ENCODE data around the gene NDUFV2.

NDUFV2 gene

DNA sequence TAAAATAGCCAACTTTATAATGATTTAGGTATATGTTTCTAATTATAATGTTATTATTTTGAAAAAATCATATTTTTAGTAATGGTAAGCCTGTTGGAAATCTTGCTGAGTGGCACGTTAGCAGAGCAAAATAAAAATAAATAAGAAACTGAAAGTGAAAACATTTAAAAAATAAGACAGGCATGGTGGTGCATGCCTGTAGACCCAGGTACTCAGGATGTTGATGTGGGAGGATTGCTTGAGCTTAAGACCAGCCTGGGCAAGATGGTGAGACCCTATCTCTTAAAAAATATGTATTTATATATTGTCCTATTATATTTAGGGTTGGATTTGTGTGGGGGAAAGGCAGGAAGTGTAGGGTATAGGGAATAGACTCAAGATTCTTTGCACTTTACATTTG is 18.3 kb downstream of the NDUFV2 start:
- no peak for DNase-seq (ENCODE audit: low spot score)

DNA sequence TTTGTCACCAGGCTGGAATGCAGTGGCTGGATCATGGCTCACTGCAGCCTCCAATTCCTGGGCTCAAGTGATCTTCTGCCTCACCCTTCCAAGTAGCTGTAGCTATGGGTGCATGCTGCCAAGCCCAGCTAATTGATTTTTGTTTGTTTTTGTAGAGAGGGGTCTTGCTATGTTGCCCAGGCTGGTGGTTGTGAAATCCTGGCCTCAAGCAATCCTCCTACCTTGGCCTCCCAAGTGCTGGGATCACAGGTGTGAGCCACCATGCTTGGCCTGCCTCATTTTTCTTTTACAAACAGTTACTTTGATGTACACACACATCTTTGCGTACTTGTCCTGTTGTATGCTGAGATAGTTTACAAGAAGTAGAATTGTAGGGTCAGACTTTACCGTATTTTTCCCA is 21.0 kb downstream of the NDUFV2 start:
- DNase-seq (ENCODE audit: low spot score), result no peak

DNA sequence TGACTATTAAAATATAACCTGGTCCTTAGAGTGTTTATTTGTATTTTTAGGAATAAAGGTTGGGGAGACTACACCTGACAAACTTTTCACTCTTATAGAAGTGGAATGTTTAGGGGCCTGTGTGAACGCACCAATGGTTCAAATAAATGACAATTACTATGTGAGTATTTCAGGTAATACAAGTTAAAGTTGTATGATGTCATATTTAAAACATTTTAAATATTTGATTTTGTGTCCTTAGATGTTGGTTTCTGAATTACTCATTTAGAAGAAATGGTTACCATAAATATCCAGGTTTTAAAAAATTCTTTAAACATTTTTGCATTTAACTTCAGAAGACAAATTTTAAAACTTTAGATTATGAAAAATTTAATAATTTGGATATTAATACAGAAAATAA is 22.3 kb downstream of the NDUFV2 start:
- no peak for DNase-seq (ENCODE audit: low spot score)

DNA sequence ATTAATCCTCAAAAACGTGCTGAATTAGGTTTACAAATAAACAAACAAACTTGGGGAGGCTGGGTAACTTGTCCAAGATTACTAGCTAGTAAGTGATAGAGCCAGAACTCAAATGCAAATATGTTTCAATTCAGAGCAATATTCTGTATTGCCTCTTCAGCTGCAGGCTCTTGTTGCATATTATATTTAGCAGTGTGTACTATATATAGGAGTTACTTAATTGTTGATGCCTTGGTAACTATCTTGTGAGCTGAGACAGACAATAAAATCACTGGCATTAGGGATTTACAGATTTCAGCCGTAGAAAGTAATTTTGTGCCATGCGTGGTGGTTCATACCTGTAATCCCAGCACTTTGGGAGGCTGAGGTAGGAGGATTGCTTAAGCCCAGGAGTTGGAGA is 23.8 kb downstream of the NDUFV2 start:
- DNase-seq (ENCODE audit: low spot score), result no peak

DNA sequence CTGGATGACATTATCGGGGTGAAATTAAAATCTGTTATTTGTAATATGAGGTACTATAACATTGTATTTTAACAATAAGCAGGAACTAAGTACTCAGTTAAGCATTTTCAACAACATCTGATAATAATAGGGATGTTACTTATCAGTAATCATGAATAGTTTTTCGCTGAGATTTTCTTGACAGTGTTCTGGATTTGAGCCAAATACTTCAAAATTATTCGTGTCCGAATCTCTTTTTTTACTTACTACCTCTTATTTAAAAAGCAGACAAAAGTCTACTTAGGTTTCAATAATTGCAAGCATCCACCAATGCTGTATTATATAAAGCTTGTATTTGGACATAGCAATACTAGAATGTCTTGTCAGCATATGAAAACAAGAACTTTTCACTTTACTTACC is 27.7 kb downstream of the NDUFV2 start:
- DNase-seq (ENCODE audit: low spot score), result no peak

DNA sequence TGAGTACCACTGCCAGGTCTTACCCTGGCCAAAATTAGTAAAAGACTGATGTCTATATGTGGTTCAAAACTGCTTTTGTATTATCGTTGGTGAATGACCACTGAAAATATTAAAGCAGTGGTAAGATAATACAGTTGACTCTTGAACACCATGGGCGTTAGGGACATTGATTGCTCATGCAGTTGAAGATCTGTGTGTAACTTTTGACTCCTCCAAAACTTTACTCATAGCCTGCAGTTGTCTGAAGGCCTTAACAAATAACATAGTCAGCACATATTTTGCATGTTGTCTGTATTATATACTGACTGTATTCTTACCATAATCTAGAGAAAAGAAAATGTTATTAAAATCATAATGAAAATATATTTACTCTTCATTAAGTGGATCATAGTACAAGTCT is 28.3 kb downstream of the NDUFV2 start:
- DNase-seq (ENCODE audit: low spot score), result no peak

DNA sequence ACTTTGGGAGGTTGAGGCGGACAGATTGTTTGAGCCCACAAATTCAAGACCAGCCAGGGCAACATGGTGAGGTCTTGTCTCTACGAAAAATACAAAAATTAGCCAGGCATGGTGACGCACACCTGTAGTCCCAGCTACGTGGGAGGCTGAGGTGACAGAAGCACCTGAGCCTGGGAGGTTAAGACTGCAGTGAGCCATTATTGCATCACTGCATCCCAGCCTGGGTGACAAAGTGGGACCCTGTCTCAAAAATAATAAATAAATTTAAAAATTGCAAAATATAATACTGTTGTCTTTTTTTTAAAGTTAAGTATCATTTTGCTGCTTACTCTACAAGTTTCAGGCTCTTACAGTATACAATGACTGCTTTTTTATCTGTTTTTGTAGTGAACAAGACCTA is 30.1 kb downstream of the NDUFV2 start:
- DNase-seq (ENCODE audit: low spot score), result no peak

DNA sequence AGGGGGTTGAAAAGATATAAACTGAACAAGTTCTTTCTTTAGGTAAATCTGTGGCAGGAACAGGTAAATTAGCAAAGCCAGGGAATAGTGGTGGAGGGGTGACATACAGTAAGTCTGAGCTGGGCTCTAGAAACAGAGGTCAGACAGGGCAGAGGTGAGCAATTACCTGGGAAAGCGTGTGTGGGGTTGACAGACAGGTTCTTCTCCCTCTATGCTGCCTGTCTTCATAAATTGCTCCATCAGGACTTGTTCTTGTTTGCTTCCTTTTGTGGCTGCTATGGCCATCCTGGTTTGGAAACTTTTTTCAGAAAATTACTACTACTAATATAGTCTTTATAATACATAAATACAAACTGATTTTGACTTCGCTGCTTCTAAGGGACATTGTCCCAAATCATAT is 30.7 kb downstream of the NDUFV2 start:
- DNase-seq (ENCODE audit: low spot score), result no peak

DNA sequence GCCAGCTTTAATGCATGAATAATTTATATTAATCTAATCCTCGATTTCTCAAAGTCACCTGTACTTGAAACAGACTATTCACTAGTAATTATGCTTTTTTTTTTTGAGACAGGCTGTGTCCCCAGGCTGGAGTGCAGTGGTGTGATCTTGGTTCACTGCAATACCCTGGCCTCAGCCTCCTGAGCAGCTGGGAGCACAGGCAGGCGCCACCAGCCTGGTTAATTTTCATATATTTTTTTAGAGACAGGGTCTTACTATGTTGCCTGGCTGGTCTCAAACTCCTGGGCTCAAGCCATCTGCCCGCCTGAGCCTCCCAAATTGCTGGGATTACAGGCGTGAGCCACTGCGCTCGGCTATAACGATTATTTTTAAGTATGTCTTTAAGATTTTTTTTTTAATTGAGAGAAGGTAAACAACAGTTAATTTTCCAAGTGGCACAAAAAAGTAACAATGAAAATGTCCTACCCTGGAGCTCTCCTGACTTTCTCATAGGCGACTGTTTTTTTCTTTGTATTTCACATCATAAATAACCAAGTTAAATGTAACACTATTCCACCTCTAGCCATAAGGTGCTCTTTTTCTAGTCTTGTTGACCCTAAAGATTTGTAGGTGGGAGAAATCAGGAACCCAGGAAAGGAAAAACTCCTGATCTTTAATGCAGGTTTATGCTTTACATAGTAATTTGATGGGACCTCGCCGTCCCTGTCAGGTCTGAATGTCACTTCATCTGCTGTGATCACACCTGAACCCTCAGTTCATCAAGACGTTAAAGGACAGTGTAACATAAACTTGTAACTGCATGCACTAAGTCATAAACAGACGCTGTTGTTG is 32.8 kb downstream of the NDUFV2 start:
- no peak for DNase-seq (ENCODE audit: low spot score)

DNA sequence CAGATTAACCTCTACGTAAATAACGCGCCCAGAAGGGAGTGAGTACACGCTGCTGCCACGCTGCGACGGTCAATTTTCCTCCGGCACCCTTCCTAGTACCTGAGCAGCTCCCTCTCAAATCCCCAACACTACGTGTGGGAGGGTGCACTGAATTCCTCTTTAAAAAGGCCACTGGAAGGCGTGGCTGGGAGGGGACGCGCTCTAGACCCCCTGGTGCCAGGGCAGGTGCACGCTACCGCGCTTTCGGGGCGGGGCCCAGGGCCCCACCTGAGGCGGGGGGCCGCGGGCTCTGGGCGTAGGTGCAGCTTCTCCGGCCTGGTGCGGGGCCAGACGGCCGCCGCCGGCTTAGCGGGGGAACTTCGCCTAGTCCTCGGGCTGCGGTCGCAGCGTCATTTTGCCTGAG is 33.4 kb downstream of the NDUFV2 start:
- DNase-seq (ENCODE audit: low spot score), result peak; percentile 65

DNA sequence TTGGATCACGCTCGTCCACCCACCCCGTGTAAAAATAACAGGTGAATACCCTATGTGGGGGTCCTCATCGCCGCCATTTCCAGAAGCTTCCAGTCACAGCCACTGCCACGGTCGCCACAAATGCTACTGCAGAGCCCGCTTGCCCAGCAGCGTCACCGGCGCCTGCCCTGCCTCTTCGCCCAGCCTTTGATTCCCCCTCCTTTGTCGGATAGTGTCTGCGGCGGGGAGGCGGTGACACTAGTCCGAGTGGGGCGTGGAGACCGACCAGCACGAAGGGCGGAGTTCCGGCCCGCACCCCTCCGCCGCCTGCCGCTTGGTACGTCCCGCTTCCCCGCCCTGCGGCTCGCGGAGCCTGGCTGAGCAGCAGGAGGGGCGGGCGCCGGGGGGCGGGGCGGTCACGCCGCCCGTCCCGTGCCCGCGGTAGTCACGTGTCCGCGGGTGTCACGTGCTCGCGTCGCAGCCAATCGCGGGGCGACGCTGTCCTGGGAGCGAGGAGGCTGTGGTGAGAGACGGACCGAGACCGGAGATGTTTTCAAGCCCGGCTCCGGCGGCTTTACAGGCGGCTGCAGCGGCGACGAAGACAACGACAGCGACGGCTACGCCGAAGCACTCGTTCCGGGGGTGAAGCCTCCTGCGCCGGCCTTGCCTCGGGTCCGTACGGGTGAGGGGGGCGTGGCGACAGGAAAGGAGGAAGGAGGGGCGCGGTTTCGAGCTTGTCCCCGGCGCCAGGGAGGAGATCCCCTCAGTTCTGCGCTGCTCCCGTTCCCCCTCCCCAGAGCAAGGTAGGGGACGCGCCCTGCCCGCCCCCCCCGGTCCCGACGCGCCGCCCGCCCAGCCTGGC is 34.0 kb downstream of the NDUFV2 start, which contains the start of gene ANKRD12:
ANKRD12 (plus strand) TSS at position 467 of the 841 bp plus-strand sequence. CDS start 45,652 bp downstream, outside the sequence.
- DNase-seq (ENCODE audit: low spot score), result peak; percentile 95

DNA sequence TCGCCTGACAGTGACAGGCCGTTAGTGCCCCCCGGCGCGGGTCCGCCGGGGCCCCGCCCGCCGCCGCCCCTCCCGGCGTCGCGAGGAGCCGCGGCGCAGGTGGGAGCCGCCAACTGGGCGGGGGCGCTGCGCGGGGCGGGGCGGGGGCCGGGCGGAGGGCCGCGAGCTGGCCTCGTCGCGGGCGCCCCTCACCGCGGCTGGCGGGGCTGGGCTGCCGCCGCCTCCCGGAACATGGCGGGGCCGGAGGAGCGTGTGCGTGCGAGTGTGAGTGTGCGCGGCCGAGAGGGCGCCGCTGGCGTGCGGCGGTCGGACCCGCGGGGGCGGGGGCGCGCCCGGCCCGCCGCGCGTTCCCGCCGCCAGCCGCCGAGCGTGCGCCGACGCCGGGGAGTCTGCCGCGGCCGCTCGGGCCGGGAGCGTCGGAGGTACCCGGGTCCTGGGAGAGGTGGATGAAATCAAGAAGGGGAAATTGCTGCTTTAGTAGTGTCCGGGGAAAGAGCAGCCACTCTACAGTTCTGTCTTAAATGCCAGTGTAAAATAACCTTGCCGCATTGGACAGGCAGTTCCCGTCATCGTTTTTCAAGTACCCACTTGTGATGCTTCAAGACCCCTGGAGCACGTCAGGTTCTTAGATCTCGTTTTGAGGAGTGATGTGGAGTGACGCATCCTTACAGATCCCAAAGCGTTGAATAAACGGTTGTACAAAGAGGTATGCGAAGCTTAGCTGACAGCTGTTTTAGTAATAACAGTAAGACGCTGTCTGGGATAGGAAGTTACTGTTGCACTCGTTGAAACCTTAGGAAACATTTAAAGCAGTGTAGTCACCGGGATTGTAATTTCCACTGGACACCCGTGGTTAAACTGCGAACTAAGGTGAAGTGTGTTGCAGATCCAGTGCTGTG is 34.9 kb downstream of the NDUFV2 start:
- peak; percentile 73 for DNase-seq (ENCODE audit: low spot score)

DNA sequence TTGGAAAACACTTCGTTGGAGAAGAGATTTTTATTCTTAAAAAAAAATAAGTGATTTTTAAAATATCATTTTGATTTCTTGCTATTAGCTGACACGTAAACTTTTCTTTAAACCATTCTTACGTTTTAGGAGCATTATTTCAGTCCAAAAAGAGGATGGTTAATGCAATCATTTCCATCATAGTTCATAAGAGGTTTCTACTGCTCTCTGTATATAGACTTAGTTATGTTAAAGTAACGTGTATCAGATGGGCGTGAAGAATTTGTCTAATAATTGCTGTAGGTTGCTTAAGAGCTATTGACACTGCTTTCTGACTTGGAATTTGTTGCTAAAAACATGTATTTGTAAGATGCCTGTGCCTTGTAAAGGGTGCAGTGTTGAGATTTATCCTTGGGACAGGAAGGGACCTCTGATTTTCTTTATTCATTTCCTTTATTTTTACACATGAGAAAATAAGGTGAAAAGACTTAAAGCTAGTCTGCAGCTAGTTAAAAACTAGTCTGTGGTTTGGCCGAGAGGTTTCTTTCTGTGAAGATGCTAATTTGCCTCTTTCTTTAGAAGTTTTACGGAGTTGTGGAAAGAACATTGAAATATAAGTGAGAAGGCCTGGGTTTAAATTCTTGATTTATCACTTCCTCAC is 37.0 kb downstream of the NDUFV2 start:
- DNase-seq (ENCODE audit: low spot score), result no peak

DNA sequence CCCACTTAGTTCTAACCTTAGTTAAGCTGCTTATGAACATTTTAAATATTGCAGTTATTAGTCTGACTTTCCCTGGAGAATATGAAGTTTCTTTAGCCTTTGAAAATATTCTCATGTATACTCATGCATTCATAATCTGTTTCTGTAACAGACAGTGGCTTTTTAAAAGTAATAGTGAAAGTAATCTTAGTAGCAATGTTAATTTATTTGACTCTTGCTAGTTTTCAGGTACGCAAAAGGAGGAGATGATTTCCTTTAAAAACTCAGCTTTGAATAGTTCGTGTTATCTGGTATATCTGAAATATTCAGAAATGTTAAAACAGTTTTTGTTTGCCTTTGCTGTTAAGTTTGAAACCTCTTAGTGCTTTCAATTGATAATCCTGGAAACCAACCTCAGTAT is 37.9 kb downstream of the NDUFV2 start:
- DNase-seq (ENCODE audit: low spot score), result no peak

DNA sequence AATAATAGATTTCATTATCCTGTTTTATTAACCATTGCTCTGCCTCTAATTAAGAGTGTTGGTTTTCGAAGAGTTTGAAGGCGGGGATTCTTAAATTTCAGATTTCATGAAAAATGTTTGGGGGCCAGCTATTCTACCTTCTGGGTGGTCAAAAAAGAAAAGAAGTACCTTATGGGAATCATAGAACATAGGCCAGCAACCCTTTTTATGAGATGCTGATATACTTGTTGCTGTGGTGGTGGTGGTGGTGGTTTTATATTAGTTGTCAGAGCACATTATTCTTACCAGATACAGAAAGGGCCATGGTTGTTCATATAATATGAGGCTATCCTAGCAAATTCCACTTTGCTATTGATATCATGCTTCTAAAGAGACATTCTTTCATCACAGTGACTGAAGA is 38.5 kb downstream of the NDUFV2 start:
- no peak for DNase-seq (ENCODE audit: low spot score)

DNA sequence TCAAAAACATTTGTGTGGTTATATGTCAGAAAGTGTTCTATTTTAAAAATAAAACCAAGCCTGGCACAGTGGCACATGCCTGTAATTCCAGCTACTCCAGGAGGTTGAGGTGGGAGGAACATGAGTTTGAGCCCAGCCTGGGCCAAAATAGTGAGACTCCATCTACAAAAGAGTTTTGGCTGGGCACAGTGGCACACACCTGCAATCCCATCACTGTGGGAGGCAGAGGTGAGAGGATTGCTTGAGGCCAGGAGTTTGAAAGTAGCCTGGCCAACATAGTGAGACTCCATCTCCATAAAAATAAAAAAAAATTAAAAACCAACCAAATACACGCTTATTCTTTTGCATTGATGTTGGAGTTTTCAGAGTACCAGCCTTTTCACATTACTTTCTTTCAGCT is 43.7 kb downstream of the NDUFV2 start:
- DNase-seq (ENCODE audit: low spot score), result no peak

DNA sequence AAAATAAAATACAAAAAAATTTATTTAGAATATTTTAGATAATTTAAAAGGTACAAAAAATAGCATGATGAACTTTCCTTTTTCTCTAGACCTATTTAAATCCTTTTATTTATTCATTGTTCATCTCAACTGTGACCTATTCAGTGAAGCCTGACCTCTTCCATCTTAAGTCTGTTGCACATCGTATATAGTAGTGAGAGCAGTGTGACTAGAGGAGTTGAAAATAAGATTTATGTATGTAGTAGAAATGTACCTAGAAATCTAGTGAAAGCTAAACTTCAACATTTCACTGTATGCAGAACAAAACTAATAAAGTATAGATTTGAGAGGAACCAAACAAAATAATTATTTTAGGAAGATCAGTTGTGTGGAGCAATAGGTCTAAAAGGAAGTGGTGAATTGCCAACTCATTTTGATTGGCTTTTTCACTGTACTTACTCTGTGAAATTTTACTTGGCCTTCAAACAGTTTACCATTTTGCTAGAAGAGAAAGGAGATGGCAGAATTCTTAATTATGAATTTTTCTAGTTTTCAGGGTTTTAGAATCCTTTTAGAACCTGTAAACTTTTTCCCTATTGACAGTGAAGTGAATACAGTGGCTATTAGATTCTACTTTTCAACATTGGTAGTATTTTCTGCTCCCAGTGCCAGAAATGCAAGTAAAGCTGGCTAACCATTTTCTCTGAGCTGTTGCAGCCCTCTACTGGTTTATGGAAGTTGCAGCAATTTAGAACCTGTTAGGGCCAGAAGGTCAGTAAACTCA is 45.1 kb downstream of the NDUFV2 start:
- DNase-seq (ENCODE audit: low spot score), result peak; percentile 62

DNA sequence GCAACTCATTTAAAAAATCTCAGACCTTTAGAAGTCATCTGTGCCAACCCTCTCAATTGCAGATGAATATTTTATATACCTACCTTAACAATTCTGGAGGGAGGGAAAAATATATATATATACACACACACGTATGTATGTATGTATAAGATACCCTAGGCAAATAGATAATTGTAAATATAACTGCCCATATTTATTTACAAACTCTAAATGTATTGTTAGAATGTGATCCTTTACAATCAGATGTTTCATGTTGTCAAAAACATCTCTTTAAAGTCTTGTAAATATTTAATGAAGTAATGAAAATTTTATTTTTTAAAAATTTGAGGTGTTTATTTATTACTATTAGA is 45.7 kb downstream of the NDUFV2 start:
- no peak for DNase-seq (ENCODE audit: low spot score)

DNA sequence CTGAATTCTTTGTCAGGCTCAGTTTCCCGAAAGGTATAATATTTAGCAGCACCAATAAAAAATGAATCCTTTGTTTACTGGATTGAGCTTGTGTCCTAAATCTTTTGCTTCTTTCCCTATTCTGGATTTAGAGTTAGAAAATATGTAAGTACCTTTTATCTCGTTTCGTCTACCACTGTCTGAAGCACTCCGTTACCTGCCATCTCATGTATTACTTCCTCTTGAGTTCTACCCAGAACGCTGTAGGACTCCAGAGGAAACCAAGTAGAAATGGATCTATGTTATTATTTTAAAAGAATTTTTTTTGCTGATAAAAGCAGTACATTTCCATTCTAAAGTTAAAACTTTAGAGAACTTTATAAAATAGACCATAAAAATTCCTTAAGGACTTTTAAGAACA is 47.6 kb downstream of the NDUFV2 start:
- no peak for DNase-seq (ENCODE audit: low spot score)

DNA sequence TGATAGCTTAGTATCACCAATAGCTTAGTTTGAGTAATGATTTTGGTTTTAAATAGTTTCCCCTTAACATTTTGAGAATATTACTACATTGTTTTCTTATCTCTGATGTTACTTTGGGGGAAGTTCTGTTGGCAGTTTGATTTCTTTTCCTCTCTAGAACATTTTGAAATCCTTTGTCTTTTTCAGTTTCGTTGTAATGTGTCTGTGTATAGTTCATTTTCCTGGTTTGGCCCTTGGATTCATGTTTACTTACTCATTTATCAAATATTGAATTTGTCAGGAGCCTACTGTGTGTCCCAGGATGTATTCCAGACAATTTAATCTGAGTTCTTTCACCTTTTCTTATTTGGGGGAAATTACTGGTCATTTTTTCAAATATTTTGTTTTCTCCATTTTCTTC is 50.8 kb downstream of the NDUFV2 start:
- no peak for DNase-seq (ENCODE audit: low spot score)

DNA sequence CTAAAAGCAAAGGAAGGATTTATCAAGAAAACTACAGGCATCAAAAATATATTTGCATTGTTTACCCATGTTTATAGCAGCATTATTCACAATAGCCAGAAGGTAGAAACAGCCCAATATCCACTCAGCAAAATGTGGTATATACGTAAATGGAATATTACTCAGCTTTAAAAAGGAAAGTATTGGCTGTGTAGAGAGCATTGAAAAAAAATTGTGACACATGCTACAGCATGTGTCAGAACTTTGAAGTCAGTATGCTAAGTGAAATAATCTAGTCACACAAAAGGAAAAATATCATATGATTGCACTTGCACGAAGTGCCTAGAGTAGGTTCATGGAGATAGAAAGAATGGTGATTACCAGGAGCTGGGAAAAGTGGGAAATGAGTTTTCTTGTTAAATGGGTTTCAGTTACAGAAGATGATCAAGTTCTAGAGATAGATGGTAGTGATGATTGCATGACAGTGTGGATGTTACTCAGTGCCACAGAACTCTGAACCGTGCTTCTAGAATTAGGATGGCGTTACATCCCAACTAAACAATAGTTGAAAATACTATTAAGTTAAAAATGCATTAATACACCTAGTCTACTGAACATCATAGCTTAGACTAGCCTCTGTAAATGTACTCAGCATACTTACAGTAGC is 54.2 kb downstream of the NDUFV2 start:
- DNase-seq (ENCODE audit: low spot score), result no peak

All from LoVo (cell line).